WTC11 (cell line): ENCODE results near the gene TMEM187. TPM values are rescaled to one million over a fixed set of nuclear protein-coding genes. Genes with fewer than 3 reads are reported as not detected.

Experiments used
- ATAC-seq: fragments of 200-7000 bp; cut with Tn5 transposase; 2 replicates; pipeline ENCODE4 v1.10.0; 2021; ENCODE audit warnings: mild to moderate bottlenecking, moderate library complexity
- CTCF ChIA-PET: fragments of 300-600 bp; sonication (Branson Sonifier 250); formaldehyde crosslinking; loops from one replicate; lab custom pipeline; 2021; ENCODE audit warnings: antibody characterized with exemption; lab: Charles Lee
- POLR2A ChIA-PET: fragments of 350-600 bp; sonication (Branson Sonifier 250); formaldehyde crosslinking; loops from one replicate; lab custom pipeline; 2021; ENCODE audit warnings: antibody characterized with exemption; lab: Charles Lee
- DNase-seq: peaks from one replicate; pipeline ENCODE4 v3.0.0; 2021; ENCODE audit warnings: low spot score
- H3K27ac Mint-ChIP-seq: 2 replicates; pipeline ENCODE4 v1.8.0; 2021; ENCODE audit warnings: mixed read lengths
- H3K27me3 Mint-ChIP-seq: 2 replicates; pipeline ENCODE4 v1.8.0; 2021; ENCODE audit warnings: low read depth, mild to moderate bottlenecking, moderate library complexity, mixed read lengths
- H3K36me3 Mint-ChIP-seq: 2 replicates; pipeline ENCODE4 v1.8.0; 2021; ENCODE audit warnings: mixed read lengths
- H3K4me1 Mint-ChIP-seq: 2 replicates; pipeline ENCODE4 v1.8.0; 2022; ENCODE audit warnings: mixed read lengths
- H3K4me3 Mint-ChIP-seq: 2 replicates; pipeline ENCODE4 v1.8.0; 2021; ENCODE audit warnings: mild to moderate bottlenecking, moderate library complexity, mixed read lengths
- H3K9me3 Mint-ChIP-seq: 2 replicates; pipeline ENCODE4 v1.8.0; 2021; ENCODE audit warnings: mixed read lengths
- CBFB ChIP-seq: sonication (generic); formaldehyde crosslinking; IDR thresholded peaks from 2 replicates; pipeline ENCODE4 v1.8.1; 2022; ENCODE audit warnings: mild to moderate bottlenecking, low read depth, missing genetic modification reagents
- IRF2 ChIP-seq: sonication (generic); formaldehyde crosslinking; IDR thresholded peaks from 2 replicates; pipeline ENCODE4 v1.8.0; 2022; ENCODE audit warnings: low read depth, missing genetic modification reagents, borderline replicate concordance
- MXD4 ChIP-seq: fragments of 250-450 bp; sonication (Bioruptor Pico); IDR thresholded peaks from 2 replicates; pipeline ENCODE4 v1.8.0; 2021; ENCODE audit warnings: mild to moderate bottlenecking, moderate library complexity, borderline replicate concordance
- MYBL2 ChIP-seq: sonication (generic); formaldehyde crosslinking; IDR thresholded peaks from 2 replicates; pipeline ENCODE4 v1.8.1; 2023; ENCODE audit warnings: mild to moderate bottlenecking, moderate library complexity, missing genetic modification reagents
- NFATC4 ChIP-seq: fragments of 250-450 bp; sonication (Bioruptor Pico); IDR thresholded peaks from 2 replicates; pipeline ENCODE4 v1.9.0; 2021; ENCODE audit warnings: mild to moderate bottlenecking
- NFE2L1 ChIP-seq: sonication (generic); formaldehyde crosslinking; IDR thresholded peaks from 2 replicates; pipeline ENCODE4 v1.8.1; 2023; ENCODE audit warnings: missing genetic modification reagents
- NFYB ChIP-seq: sonication (generic); formaldehyde crosslinking; conservative IDR thresholded peaks from 2 replicates; pipeline ENCODE4 v1.8.0; 2022; ENCODE audit warnings: low read depth, missing genetic modification reagents
- NR2C2 ChIP-seq: sonication (generic); formaldehyde crosslinking; IDR thresholded peaks from 2 replicates; pipeline ENCODE4 v1.8.0; 2022; ENCODE audit warnings: mild to moderate bottlenecking, missing genetic modification reagents
- total RNA-seq: library from RNA; stranded (reverse); gene quantifications from 3 replicates; pipeline ENCODE4 v1.2.3, GENCODE V29; 2021
- TF ChIP-seq, protein P1 (sequence below): sonication (generic); formaldehyde crosslinking; IDR thresholded peaks from 2 replicates; pipeline ENCODE4 v1.8.0; 2022; ENCODE audit warnings: missing genetic modification reagents
- TF ChIP-seq, protein P2 (sequence below): fragments of 250-450 bp; sonication (Bioruptor Pico); IDR thresholded peaks from 2 replicates; pipeline ENCODE4 v1.9.0; 2021; ENCODE audit warnings: moderate library complexity, mild to moderate bottlenecking, inconsistent platforms, borderline replicate concordance
- TF ChIP-seq, protein P3 (sequence below): sonication (generic); formaldehyde crosslinking; IDR thresholded peaks from 2 replicates; pipeline ENCODE4 v1.8.0; 2023; ENCODE audit warnings: missing genetic modification reagents, mild to moderate bottlenecking, borderline replicate concordance
- TF ChIP-seq, protein P4 (sequence below): sonication (generic); formaldehyde crosslinking; IDR thresholded peaks from 2 replicates; pipeline ENCODE4 v1.8.1; 2023; ENCODE audit warnings: mild to moderate bottlenecking, moderate library complexity, missing genetic modification reagents
- TF ChIP-seq, protein P5 (sequence below): sonication (generic); formaldehyde crosslinking; IDR thresholded peaks from 2 replicates; pipeline ENCODE4 v1.8.1; 2023; ENCODE audit warnings: mild to moderate bottlenecking, missing genetic modification reagents, borderline replicate concordance
- TF ChIP-seq, protein P6 (sequence below): sonication (generic); formaldehyde crosslinking; IDR thresholded peaks from 2 replicates; pipeline ENCODE4 v1.8.0; 2022; ENCODE audit warnings: mild to moderate bottlenecking, missing genetic modification reagents

Gene TMEM187
- total RNA-seq, 1 experiment from 2014 or later, result 8.4 TPM

DNA sequence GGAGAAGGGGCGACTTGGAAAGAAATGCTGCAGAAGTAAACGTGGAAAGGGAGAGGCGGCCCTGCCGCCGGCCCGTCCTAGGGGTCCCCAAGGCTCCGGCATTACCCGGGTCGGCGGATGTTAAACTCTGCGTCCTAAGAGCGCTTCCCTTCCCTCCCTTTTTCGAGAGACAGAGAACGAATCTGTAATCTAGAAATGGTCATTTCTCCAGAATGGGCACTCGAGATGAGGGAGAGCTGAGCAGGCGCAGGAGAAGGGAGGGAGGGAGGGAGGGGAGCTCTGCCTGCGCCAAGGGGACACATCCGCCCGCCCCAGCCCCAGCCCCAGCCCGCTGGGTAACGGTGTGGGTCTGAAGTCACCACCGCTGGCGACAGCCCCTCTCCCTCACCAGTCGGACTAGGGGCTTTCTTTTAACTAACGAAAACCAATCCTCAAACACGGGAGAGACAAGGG lies 2.6 kb upstream of the TMEM187 start (continued):
- TF ChIP-seq, protein P1, sequence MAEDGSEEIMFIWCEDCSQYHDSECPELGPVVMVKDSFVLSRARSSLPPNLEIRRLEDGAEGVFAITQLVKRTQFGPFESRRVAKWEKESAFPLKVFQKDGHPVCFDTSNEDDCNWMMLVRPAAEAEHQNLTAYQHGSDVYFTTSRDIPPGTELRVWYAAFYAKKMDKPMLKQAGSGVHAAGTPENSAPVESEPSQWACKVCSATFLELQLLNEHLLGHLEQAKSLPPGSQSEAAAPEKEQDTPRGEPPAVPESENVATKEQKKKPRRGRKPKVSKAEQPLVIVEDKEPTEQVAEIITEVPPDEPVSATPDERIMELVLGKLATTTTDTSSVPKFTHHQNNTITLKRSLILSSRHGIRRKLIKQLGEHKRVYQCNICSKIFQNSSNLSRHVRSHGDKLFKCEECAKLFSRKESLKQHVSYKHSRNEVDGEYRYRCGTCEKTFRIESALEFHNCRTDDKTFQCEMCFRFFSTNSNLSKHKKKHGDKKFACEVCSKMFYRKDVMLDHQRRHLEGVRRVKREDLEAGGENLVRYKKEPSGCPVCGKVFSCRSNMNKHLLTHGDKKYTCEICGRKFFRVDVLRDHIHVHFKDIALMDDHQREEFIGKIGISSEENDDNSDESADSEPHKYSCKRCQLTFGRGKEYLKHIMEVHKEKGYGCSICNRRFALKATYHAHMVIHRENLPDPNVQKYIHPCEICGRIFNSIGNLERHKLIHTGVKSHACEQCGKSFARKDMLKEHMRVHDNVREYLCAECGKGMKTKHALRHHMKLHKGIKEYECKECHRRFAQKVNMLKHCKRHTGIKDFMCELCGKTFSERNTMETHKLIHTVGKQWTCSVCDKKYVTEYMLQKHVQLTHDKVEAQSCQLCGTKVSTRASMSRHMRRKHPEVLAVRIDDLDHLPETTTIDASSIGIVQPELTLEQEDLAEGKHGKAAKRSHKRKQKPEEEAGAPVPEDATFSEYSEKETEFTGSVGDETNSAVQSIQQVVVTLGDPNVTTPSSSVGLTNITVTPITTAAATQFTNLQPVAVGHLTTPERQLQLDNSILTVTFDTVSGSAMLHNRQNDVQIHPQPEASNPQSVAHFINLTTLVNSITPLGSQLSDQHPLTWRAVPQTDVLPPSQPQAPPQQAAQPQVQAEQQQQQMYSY, result no peak
- TF ChIP-seq NR2C2 (CRISPR knock-in tag), result no peak
- TF ChIP-seq CBFB (CRISPR knock-in tag), result no peak
- TF ChIP-seq, protein P2, sequence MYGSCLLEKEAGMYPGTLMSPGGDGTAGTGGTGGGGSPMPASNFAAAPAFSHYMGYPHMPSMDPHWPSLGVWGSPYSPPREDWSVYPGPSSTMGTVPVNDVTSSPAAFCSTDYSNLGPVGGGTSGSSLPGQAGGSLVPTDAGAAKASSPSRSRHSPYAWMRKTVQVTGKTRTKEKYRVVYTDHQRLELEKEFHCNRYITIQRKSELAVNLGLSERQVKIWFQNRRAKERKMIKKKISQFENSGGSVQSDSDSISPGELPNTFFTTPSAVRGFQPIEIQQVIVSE (CRISPR knock-in tag), result no peak

DNA sequence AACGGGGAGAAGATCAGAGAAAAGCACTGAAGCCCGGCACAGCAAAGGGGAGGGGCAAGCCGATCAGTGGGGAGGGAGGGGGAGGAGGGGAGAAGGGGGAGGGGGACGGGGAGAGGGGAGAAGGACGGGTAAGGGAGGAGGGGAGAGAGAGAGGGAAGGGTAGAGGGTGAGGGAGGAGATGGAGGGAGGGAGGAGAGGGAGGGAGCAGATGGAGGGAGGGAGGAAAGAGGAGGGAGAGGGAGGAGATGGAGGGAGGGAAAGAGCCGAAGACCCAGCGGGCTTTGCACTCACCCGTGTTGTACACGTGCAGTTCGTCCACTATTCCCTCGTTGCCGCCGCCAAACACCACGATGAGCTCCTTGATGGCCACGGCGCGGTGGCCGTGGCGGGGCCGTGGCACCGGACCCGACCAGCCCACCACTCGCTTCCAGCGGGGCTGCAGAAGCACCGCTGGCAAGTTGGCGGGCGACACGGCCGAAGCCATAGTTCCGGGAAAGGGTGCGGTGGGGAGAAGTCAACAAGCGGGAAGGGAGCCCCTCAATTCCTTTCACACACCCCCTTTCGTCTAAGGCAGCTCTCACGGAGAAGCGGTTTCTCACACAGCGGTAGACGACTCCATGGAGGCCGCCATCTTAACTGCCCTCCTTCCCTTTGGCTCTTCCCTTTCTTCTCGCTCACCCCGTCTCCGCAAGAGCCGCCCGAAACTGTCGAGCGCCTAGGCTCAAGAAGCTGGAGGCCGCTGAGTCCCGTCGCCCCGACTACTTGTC lies 2.0 kb upstream of the TMEM187 start:
- ChIA-PET CTCF (no interaction called here), POLR2A (interaction anchor here (0.9 to 1.9 kb wide), 5 partner anchors 11 to 42 kb away, joined by 3 to 6 read pairs (median 3); no protein-coding TSS in a partner anchor)
- H3K4me1 Mint-ChIP-seq, result peaks cover 31% of the 10 kb centered on the region
- H3K4me3 Mint-ChIP-seq, result peak overlapping the region; percentile 100
- DNase-seq (no peak), ATAC-seq (no peak)
- H3K36me3 Mint-ChIP-seq, result no peaks in the 10 kb centered on the region; the same call in 1 of the 2 replicates
- no peaks in the 10 kb centered on the region for H3K9me3 Mint-ChIP-seq
- H3K27ac Mint-ChIP-seq, result peak overlapping the region; percentile 98
- no peaks in the 10 kb centered on the region for H3K27me3 Mint-ChIP-seq
- TF ChIP-seq MXD4 (no peak), CBFB (CRISPR knock-in tag) (no peak), NFYB (CRISPR knock-in tag) (no peak), MYBL2 (0 out of 2 replicates have a peak, but pooled peaks have one; percentile 34), NFATC4 (CRISPR knock-in tag) (0 out of 2 replicates have a peak, but pooled peaks have one; percentile 19), IRF2 (CRISPR knock-in tag) (no peak), NFE2L1 (CRISPR knock-in tag) (no peak)
- TF ChIP-seq, protein P3, sequence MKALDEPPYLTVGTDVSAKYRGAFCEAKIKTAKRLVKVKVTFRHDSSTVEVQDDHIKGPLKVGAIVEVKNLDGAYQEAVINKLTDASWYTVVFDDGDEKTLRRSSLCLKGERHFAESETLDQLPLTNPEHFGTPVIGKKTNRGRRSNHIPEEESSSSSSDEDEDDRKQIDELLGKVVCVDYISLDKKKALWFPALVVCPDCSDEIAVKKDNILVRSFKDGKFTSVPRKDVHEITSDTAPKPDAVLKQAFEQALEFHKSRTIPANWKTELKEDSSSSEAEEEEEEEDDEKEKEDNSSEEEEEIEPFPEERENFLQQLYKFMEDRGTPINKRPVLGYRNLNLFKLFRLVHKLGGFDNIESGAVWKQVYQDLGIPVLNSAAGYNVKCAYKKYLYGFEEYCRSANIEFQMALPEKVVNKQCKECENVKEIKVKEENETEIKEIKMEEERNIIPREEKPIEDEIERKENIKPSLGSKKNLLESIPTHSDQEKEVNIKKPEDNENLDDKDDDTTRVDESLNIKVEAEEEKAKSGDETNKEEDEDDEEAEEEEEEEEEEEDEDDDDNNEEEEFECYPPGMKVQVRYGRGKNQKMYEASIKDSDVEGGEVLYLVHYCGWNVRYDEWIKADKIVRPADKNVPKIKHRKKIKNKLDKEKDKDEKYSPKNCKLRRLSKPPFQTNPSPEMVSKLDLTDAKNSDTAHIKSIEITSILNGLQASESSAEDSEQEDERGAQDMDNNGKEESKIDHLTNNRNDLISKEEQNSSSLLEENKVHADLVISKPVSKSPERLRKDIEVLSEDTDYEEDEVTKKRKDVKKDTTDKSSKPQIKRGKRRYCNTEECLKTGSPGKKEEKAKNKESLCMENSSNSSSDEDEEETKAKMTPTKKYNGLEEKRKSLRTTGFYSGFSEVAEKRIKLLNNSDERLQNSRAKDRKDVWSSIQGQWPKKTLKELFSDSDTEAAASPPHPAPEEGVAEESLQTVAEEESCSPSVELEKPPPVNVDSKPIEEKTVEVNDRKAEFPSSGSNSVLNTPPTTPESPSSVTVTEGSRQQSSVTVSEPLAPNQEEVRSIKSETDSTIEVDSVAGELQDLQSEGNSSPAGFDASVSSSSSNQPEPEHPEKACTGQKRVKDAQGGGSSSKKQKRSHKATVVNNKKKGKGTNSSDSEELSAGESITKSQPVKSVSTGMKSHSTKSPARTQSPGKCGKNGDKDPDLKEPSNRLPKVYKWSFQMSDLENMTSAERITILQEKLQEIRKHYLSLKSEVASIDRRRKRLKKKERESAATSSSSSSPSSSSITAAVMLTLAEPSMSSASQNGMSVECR (CRISPR knock-in tag), result no peak
- TF ChIP-seq, protein P4, sequence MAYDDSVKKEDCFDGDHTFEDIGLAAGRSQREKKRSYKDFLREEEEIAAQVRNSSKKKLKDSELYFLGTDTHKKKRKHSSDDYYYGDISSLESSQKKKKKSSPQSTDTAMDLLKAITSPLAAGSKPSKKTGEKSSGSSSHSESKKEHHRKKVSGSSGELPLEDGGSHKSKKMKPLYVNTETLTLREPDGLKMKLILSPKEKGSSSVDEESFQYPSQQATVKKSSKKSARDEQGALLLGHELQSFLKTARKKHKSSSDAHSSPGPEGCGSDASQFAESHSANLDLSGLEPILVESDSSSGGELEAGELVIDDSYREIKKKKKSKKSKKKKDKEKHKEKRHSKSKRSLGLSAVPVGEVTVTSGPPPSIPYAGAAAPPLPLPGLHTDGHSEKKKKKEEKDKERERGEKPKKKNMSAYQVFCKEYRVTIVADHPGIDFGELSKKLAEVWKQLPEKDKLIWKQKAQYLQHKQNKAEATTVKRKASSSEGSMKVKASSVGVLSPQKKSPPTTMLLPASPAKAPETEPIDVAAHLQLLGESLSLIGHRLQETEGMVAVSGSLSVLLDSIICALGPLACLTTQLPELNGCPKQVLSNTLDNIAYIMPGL (CRISPR knock-in tag), result no peak
- TF ChIP-seq, protein P5, sequence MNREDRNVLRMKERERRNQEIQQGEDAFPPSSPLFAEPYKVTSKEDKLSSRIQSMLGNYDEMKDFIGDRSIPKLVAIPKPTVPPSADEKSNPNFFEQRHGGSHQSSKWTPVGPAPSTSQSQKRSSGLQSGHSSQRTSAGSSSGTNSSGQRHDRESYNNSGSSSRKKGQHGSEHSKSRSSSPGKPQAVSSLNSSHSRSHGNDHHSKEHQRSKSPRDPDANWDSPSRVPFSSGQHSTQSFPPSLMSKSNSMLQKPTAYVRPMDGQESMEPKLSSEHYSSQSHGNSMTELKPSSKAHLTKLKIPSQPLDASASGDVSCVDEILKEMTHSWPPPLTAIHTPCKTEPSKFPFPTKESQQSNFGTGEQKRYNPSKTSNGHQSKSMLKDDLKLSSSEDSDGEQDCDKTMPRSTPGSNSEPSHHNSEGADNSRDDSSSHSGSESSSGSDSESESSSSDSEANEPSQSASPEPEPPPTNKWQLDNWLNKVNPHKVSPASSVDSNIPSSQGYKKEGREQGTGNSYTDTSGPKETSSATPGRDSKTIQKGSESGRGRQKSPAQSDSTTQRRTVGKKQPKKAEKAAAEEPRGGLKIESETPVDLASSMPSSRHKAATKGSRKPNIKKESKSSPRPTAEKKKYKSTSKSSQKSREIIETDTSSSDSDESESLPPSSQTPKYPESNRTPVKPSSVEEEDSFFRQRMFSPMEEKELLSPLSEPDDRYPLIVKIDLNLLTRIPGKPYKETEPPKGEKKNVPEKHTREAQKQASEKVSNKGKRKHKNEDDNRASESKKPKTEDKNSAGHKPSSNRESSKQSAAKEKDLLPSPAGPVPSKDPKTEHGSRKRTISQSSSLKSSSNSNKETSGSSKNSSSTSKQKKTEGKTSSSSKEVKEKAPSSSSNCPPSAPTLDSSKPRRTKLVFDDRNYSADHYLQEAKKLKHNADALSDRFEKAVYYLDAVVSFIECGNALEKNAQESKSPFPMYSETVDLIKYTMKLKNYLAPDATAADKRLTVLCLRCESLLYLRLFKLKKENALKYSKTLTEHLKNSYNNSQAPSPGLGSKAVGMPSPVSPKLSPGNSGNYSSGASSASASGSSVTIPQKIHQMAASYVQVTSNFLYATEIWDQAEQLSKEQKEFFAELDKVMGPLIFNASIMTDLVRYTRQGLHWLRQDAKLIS, result no peak
- TF ChIP-seq, protein P6, sequence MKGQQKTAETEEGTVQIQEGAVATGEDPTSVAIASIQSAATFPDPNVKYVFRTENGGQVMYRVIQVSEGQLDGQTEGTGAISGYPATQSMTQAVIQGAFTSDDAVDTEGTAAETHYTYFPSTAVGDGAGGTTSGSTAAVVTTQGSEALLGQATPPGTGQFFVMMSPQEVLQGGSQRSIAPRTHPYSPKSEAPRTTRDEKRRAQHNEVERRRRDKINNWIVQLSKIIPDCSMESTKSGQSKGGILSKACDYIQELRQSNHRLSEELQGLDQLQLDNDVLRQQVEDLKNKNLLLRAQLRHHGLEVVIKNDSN, result no peak
